ENCODE results near the gene RALGPS2.
"Not testable (repeated sequence)": the region's sequence is repeated elsewhere in the genome, so short reads cannot be mapped to it uniquely, and the experiment has no call there.

RALGPS2 gene

DNA sequence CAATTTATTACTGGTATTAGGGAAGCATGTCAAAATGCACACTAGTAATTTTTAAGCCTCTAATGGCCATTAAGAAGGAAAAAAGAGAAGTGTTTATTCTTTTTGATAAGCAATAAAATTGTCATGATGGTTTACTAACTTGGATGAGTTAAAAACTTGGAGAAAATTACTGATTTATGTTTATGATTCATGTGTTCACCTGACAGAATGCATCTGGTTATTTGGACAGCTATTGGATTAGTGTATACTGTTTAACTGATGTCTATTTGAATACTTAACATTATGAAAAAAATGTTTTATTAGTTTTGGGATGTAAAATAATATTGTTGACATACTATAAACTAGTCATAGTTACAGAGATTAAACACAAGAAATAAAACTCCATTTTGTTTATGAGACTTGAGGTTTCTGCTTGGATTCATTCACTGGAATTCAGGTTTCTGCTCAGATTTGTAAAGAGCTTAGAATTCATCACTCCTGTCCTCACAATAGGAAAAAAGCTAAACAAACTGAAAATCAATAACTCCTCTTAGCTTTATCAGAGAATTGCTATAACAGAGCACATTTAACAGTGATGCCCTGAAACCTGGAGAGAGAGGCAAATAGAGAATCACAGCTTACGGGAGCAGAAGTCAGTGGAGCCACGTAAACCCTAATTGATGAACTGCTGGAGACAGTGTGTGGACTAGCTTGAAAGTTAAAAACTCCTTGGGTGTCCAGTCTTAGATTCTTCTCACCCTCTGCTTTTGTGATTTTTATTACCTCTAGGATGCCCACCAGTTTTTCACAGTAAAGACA, 56.7 kb downstream of the RALGPS2 start:
- no peak for DNase-seq (ENCODE audit: low read depth)

DNA sequence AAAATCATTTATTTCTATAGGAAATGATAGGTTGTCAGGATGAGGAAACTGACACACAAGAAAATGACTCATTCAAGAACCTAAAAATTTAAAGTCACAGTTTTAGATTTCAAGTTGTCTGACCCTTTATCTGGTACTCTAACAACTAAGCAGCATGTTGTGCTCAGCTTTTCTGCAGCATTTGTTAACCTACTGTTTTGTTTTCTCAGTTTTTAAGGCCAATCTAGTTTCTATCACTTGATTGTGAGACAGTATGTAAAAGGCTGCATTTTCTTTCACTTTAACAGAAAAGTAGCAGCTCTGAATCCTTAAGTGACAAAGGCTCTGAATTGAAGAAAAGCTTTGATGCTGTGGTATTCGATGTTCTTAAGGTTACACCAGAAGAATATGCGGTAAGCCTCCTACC, 59.1 kb downstream of the RALGPS2 start:
- DNase-seq (ENCODE audit: low read depth) = no peak

DNA sequence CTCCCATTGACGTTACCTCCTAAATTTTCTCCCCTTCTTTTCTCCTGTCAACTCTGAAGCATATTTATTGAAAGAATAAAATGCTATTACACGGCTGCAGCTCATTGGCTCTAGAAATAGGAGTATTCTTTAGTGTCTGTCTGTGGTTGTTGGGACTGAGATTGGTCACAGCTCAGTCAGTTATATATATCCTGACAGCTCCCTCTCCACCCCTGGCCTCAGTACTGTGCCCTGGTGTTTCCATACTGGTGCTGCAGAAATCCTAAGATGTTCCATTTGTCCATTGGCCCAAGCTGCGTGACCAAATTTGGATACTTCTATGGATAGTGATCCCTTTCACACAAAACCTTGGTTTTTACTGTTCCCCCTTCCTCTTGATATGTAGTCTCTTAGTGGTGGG, 67.3 kb downstream of the RALGPS2 start:
- DNase-seq (ENCODE audit: low read depth) = no peak

DNA sequence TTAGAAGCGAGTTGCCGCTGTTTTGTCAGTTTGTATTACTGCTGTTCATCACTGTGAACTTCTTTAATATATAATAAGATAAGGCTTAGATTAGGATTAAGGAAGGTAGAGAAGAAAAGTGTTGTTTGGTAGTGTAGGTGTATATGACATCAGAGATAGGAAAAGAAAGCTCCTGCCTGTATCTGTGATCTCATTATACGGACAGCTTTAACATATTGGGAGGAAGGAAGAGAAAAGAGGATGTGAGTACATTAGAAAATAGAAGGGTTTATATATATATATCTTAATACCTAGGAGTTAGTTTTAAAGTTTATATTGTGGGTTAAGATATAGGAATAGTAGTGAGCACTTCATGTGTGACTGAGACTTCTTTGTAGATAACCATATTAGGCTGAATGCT, 71.0 kb downstream of the RALGPS2 start:
- no peak for DNase-seq (ENCODE audit: low read depth)

DNA sequence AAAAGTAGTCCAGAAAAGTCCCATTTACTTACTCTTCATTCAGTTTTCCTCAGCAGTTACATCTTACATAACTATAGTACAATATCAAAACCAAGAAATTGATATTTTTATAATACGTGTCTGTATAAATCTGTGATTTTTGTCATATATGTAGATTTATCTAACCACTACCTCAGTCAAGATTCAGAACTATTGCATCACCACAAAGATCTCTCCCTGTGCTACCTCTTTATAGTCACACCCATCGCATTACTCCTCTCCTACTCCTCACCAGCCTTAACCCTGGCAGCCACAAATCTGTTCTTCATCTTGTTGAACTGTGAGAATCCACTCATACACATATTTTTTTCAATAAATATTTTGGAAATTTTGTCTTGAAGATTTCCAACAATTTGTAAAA, 72.5 kb downstream of the RALGPS2 start:
- no peak for DNase-seq (ENCODE audit: low read depth)

DNA sequence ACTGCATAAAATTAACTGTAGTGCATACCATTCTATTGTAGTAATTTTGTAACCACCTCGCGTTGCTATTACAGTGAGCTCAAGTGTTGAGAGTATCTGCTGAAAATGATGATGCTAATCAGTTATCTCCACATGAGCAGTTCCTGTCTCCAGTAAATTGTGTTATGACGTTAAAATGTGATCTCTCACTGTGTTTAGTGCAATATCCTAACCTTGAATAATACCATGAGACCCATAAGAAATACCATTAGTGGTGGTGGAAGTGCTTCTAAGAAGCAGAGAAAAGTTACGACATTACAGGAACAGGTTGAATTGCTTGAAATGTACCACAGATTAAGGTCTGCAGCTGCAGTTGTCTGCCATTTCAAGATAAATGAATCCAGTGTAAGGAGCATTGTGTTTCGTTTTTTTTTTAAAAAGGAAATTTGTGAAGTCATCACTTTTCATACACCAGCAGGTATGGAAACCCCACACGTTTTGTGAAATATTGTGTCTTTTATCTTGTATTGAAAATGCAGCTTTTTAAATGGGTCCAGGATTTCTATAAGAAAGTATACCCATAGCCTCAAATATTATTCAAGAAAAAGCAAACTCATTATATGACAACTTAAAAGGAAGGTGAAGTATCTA, 73.3 kb downstream of the RALGPS2 start:
- no peak for DNase-seq (ENCODE audit: low read depth)

DNA sequence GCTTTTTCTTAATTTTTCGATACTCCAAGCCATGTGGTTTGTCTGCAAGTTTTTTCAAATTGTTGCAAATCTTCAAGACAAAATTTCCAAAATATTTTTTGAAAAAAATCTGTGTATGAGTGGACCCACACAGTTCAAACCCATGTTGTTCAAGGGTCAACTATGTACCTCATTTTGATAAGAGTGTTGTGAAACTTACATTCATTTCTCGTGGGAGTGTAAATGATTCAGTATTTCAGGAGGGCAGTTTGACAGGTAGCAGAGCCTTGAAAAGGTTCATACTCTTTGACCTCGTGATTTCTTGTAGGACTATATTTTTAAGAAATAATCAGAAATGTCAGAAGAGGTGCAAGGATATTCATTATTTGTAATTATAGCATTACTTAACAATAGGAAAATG, 77.8 kb downstream of the RALGPS2 start:
- no peak for DNase-seq (ENCODE audit: low read depth)

DNA sequence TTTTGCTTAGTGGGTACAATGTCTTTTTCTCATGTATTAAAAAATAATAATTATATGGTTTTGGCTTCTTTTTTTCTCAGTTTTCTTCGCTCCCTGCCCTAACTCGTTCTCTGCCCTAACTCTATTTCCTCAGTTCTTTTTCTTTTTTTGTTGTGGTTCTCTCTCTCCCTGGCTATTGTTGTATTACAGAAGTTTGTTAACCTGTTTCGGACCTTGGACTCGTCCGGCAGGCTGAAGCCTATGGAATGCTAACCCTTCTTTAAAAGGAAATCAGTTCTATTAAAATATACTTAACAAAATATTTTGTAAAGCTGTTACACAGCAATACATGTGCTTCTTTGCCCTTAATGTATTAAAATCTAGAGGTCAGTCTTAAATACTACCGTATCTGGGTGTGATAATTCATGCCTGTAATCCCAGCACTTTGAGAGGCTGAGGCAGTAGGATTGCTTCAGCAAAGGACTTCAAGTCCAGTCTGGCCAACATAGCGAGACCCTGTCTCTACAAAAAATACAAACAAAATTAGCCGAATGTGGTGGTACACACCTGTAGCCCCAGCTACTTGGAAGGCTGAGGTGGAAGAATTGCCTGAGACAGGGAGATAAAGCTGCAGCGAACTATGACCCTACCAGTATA, 81.7 kb downstream of the RALGPS2 start:
- DNase-seq (ENCODE audit: low read depth) = no peak

DNA sequence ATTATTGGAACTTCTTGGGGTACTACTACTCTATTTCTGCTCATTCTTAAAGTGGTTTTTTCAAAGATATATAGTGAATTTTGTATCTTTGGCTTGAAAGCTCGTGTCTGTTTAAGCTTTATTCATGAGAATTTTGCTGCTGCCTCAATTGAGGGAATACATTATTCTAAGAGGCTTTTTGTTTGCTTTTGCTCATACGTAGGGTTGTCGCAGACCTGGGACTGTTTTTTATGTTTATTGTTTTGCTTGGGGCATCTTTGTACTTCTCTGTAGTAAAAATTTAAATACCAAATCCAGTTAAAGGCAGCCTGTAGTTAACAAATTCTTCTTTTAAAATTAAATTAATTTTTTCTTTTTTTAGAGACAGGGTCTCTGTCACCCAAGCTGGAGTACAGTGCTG, 83.5 kb downstream of the RALGPS2 start:
- no peak for DNase-seq (ENCODE audit: low read depth)

DNA sequence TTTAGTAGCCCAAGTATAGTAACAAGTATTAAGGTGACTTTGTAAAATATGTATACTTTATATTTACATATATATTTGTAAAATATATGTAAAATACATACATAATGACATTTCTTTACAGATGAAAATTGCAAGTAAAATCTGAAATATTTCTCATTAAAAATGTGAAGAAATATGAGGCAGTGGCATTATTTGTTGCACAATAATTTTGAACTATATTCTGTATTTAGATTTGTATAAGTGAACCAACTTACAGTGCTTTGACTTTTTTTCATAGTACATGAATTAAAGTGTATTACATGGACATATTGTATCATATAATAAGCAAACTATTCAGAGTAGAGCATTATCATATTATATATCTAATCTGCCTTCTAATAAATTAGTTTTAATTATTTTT, 85.5 kb downstream of the RALGPS2 start:
- DNase-seq (ENCODE audit: low read depth) = no peak

DNA sequence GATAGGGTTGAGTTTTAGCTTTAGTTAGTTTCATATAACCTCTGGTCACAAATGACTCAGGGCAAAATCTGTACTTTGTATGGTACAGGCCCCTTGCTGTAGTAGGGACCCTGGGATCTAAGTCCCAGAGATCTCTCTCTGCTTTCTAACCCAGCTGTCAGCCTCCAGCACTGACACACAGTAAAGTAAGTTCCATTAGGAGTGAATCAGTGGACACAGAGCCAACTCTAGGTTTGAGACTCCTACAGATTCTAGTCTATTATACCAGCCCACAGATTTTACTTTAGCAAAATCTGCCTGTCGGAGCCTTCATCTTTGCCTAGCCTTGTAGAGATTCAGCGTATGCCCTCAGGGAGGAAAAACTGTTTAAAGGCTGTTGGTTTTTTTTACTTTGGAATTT, 93.4 kb downstream of the RALGPS2 start:
- no peak for DNase-seq (ENCODE audit: low read depth)

DNA sequence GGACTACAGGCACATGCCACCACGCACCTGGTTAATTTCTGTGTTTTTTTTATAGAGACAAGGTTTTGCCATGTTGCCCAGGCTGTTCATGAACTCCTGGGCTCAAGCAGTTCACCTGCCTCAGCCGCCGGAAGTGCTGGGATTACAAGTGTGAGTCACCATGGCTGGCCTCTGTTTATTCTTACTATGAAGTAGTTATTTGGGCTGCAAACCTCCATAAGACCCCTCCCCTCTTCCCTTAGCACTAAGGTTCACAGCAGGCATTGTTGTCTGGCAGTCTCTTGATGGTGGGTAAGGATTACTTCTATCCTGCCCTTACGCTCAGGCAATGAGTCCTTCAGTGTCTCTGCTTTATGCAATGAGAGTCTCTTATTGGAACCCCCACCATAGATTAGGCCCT, 94.1 kb downstream of the RALGPS2 start:
- no peak for DNase-seq (ENCODE audit: low read depth)

DNA sequence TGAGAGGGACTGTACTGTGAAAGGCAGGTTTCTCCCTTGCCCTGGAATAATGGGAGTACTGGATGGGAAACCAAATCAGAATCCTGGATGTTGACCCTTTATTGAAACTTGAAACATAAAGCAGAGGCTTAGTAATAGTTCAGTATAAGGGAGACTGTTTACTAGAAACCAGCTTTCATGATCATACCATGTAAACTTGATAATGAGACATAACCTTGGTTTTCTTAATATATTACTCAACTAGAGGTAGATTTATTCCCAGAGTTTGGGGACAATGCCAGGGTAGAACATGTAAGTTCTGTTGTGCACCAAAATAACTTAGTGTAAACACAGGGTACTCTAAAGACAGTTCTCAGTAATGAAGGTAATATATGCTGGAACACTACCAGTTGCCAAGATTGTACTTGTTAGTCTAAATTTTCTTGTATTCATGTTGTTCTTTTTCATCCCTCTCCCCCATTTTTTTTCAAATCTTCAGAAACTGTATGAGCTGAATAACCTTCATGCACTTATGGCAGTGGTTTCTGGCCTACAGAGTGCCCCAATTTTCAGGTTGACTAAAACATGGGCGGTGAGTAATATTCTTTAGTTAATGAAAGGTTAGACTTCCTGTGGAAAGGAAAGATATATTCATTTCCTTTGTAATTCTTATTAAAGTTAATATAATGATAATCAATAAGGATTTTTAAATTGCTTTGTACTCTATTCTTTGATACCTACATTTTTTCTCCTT, 96.3 kb downstream of the RALGPS2 start:
- DNase-seq (ENCODE audit: low read depth) = no peak

DNA sequence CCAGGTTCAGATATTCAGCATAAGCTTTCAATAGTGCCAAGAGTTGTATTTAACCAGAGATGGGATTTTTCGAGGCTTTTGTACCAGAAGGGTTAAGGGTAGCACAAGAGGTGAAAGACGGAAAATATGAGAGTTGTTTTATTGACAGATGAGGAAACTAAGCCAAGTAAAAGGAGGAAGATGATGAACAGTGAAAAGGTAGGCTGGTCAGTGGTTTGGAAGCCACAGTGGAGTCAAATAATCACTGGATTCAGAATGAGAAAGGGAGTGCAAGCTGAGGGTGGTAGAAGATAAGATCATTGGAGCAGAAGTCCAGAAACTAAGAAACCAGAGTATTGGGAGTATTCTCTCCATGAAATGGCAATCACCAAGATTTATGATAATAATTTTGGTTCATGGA, 100.1 kb downstream of the RALGPS2 start:
- no peak for DNase-seq (ENCODE audit: low read depth)

DNA sequence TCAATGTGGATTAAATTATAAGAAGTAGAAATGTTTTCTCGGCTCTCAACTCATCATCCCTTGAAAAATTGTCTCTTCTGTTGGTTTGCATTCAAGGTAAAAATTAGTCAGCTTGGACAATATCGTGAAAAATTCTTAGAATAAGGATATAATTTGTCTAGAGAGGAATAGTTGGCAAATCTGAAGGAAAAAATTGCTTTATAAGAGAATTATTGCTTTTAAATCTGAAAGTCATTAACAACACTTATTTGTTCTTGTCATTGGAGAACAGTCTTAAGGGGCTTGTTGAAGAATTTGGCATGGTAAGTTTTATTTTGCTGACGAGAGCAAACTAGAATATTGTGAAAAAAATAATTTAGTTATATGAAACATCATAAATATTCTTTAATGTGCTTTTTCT, 119.4 kb downstream of the RALGPS2 start:
- DNase-seq (ENCODE audit: low read depth) = no peak

DNA sequence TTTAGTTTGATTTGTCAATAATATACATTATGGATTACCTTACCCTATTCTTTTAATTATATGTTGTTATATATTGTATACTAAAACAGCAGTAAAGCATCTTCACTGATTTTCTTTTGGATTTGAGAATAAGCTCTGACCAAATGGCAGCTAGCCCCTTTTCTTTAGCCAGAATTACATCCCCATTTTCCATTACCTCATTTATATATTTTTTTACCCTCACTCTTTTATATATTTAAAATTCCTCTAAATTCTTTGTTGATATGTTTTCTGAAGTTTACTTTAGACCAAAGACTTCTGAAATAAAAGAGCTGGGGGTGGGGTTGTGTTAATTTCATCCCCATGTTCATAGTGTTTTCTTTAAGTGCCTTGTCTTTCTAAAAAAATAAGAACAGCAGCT, 121.3 kb downstream of the RALGPS2 start:
- no peak for DNase-seq (ENCODE audit: low read depth)

DNA sequence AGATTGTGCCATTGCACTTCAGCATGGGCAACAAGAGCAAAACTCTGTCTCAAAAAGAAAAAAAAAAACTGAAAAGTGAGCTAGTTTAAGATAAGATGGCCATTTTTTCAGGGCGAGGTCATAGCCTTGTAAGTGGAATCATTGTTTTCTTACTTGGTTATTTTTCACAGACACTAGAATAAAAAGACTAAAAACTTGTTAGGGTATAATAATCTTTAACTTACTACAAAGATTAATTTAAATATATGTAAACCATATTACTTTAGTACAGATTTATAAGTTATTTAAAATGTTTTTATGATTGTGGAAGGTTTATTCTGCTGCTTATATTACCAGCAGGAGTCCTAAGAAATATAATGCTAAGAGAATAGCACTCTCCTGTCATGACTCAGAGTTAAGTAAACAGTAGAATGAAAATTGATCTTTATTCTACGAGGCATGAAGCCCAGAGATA, 122.4 kb downstream of the RALGPS2 start:
- DNase-seq (ENCODE audit: low read depth) = peak; percentile 12

DNA sequence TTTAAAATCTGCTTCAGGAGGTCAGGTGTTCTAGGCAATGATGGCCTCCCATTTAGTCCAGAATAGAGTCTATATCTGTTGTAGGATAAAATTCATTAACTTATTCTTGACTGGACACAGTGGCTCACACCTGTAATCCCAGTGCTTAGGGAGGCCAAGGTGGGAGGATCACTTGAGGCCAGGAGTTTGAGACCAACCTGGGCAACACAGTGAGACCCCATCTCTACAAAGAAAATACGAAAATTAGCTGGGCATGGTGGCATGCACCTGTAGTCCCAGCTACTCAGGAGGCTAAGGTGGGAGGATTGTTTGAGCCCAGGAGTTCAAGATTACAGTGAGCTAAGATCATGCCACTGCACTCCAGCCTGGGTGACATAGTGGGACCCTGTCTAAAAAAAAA, 122.9 kb downstream of the RALGPS2 start:
- not testable (repeated sequence) for DNase-seq (ENCODE audit: low read depth)

DNA sequence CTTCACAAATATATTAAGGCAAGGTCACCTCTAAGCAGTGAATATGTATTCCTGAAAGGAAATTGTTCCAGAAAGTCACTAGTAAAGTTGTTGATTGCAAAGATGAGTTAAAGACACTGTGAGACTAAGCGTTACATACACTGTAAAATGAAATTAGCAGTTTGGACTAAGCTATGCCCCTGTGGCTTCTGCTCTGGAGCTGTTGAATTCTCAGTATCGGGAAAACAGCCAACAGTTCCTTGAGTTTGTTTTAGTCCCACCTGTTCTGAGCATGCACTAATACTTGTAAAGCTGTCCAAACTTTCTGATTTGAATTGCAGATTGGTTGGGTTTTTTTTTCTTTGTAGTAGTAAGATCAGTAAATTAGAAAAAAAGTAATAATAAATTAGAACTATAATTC, 124.9 kb downstream of the RALGPS2 start:
- DNase-seq (ENCODE audit: low read depth) = no peak

DNA sequence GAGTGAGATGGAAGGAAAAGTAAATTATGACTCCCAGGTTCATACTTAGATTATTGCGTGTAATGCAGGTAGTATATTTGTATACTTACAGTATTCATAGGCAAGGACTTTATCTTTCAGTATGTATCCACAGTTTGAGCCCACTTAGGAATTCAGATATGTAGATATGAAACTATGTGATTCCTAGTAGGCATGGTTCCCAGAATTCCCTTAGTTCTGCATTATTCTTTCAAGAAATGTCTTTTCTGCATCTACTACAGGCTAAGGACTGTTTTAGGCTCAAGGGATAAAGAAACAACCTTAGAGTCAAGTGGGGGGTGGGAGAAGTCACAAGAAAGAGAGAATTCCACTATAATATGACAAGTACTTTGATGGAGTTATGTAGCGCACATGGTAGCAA, 132.1 kb downstream of the RALGPS2 start:
- no peak for DNase-seq (ENCODE audit: low read depth)

DNA sequence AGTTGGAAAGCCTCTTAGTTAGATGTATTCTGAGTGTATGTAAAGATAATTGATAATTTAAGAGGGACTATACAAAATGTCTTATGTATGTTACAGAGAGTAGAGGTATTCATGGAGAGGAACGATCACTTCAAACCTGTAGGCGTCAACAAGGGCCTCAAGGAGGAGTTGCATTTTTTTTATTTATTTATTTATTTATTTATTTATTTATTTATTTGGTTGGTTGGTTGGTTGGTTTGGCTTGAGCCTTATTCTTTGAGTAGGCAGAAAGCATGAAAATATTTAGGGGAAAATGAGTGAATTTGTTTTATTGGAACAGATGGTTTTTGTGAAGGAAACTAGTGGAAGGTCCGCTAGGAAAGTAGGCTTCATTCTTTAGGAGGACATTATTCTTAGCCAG, 137.4 kb downstream of the RALGPS2 start:
- no peak for DNase-seq (ENCODE audit: low read depth)

DNA sequence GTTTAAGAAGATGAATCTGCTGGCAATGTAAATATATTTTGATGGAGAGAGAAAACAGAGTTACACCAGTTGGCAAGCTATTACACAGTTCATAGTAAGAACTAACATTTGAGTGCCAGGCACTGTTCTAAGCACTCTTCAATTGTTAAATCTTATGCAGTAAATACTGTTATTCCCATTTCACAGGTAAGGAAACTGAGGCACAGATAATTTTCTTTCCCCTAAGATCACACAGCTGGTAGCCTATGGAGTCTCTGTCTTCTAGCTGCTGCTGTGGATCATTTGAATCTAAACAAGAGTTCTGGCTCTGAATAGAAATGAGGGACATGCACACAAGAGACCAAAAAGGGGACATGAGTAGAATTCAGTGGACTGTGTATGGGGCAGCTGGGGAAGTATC, 137.8 kb downstream of the RALGPS2 start:
- DNase-seq (ENCODE audit: low read depth) = no peak

DNA sequence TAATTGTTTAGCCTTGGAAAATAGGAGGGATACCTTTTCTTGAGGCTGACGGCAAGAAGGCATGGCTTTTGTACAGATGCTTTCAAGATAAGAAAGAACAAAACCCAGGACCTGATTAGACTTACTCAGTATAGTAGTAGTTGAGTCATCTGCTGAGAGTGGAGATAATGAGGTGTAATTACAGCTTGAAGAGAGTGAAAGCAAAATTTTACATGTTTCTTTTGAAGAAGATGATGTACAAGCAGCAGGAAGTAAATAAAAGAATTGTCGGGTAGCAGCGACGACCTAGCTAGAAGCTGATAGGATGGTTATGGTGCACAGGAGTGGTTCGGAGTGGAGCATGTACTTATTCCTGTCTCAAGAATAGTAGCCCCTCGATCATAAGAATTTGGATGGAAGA, 139.3 kb downstream of the RALGPS2 start:
- DNase-seq (ENCODE audit: low read depth) = no peak

All from HS-27A (cell line).